GM18520 (cell line): Measurements from ENCODE around the gene B4GALNT4.
"Not testable (repeated sequence)": the region's sequence is repeated elsewhere in the genome, so short reads cannot be mapped to it uniquely, and the experiment has no call there.

Experiments
- ATAC-seq: cut with Tn5 transposase; IDR thresholded peaks from one replicate; pipeline ENCODE4 v1.9.1; 2021; ENCODE audit not compliant: unreplicated experiment

The B4GALNT4 gene

DNA sequence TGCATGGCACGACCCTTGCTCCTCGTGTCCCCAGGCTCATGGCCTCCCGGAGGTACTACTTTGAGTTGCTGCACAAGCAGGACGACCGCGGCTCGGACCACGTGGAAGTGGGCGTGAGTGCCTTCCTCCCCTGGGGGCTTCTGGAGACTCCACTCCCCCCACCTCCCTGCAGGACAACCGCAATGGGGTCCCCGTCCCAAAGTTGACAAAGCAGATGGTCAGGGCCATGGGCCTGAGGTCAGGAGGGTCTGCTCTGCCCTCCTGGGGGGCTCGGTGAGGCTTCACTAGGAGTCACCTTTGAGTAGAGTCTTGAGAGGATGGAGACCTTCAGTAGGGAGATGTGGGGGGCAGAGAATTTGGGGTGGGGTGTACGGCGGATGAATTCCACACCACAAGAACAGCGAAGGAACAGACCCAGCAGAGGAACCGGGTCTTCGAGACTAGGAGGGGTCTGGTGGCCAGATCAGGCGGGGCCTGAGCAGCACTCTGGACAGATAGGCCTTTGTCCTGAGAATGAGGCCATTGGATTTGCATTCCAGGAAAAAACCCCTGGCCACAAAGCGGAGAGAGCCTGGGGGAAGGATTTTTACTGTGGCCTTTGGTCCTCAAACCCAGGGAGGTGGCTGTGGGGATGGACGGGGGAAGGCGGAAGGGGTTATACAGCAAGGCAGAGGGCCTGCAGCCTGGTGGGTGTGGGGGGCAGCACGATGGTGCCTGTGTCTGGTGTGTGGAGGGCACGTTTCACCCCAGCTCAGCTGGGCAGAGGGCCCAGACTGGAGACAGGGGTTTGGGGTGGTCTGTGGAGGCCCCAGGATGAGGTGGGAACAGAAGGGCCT, 4.6 kb downstream of the B4GALNT4 start:
- no peak for ATAC-seq

DNA sequence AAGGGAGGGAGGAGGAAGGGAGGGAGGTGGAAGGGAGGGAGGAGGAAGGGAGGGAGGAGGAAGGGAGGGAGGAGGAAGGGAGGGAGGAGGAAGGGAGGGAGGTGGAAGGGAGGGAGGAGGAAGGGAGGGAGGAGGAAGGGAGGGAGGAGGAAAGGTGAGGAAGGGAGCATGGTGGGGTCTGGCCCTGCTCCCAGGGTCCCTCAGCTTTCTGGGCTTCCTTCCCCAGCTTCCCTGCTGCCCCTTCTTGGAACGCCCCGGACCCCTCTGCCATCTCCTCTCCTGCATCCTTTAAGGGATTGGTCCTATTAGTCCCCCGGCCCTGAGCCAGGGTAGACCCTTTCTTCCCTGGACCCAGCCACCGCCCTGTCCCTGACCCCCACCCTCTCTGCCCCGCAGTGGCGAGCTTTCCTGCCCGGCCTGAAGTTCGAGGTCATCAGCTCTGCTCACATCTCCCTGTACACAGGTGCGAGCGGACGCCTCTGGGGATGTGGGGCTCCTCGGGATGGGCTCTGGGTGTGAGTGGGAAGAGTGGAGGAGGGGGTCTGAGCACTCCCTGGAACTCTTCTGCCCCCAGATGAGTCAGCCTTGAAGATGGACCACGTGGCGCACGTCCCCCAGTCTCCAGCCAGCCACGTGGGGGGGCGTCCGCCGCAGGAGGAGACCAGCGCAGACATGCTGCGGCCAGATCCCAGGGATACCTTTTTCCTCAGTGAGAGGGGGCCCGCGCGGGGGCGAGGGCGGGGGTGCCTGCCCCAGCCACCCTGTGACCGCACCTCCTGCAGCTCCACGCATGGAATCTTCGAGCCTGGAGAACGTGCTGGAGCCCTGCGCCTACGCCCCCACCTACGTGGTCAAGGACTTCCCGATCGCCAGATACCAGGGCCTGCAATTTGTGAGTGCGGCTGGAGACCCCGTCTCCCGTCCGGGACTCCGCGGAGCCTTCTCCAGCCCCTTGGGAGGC, 6.0 kb downstream of the B4GALNT4 start:
- no peak for ATAC-seq

DNA sequence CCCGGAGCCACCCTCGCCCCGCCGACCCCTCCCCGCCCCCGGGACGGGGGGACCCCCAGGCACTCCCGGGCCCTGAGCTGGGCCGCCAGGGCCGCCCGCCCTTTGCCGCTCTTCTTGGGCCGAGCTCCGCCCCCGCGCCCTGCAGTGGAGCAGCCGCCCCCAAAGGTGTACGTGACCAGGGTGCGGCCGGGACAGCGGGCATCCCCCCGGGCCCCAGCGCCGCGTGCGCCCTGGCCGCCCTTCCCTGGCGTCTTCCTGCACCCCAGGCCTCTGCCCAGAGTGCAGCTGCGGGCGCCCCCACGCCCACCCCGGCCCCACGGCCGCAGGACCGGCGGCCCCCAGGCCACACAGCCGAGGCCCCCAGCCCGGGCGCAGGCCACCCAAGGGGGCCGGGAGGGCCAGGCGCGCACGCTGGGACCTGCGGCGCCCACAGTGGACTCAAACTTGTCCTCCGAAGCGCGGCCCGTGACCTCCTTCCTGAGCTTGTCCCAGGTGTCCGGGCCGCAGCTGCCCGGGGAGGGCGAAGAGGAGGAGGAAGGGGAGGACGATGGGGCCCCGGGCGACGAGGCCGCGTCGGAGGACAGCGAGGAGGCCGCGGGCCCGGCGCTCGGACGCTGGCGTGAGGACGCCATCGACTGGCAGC, 7.4 kb downstream of the B4GALNT4 start:
- ATAC-seq: no peak

DNA sequence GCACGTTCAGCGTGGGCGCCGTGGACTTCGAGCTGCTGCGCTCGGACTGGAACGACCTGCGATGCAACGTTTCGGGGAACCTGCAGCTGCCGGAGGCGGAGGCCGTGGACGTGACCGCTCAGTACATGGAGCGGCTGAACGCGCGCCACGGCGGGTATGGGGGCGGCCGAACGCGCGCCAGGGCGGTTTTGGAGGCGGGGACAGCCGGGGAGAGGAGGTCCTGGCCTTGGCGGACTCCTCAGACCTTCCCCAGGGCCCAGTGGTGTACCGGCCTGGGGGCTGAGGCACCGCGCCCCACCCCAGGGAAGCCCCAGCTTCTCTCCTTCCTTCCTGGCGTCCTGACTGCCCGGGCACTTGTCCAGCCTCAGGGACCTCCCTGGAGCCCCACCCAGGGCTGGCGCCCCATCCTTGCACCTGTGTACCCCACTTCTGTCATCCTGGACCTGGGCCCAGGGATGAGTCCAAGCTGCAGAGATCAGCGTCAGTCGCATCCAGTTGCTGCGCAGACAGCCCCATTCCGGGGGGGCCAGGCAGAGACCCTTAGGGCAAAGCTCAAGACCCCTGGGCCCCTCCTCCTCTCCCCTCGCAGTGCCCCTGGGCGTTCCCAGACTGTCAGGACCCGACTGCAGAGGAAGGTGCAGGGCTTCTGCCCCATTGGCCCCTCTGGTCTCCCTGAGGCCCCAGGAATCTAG, 8.0 kb downstream of the B4GALNT4 start:
- no peak for ATAC-seq

GRCh38 chr11:377883-378500, 8.7 kb downstream of the B4GALNT4 start:
- no peak for ATAC-seq

DNA sequence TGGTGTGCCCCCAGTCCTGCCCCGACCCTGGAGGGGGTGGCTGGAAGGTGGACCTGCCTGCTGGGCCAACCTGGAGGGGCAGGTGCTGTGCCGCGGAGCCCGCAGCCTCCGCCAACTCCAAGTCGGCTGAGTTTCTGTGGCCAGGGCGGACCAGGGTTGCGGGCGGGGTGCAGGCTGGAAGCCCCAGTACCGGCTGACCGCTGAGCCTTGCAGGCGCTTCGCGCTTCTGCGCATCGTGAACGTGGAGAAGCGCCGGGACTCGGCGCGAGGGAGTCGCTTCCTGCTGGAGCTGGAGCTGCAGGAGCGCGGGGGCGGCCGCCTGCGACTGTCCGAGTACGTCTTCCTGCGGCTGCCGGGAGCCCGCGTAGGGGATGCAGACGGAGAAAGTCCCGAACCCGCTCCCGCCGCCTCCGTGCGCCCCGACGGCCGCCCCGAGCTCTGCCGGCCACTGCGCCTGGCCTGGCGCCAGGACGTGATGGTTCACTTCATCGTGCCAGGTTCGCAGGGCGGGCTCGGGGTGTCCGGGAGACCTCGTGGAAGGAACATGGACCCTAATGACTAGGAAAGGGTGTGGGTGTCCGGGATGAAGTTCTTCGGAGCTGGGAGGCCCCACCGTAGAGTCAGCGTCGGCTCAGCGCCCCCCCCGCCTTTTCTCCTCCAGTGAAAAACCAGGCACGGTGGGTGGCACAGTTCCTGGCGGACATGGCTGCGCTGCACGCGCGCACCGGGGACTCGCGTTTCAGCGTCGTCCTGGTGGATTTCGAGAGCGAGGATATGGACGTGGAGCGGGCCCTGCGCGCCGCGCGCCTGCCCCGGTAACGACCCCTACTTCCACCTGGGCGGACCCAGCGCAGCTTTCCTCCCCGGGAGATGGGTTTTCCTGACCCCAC, 10.2 kb downstream of the B4GALNT4 start:
- no peak for ATAC-seq

- ATAC-seq: no peak
Measured at GRCh38 chr11:380095-380480, 10.8 kb downstream of the B4GALNT4 start.

DNA sequence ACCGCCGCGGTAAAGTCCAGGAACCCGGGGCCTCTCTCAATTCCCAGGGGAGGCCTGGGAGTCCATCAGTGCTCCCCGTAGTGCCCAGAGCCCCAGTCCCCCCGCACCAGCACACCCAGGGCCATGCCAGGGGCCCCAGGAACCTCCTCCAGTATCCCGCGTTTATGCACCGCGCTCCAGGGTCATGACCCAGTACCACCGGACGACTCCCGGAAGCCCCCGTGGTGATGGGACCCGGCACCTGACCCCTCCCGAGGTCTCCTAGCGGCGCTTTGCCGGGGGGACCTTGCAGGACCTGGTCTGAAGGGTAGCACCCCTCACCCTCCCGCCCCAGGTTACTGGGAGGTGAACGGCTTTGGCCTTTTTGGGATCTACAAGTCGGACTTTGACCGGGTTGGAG, 11.2 kb downstream of the B4GALNT4 start:
- ATAC-seq: no peak

- no peak for ATAC-seq
Measured at GRCh38 chr11:380996-381395, 11.7 kb downstream of the B4GALNT4 start.

DNA sequence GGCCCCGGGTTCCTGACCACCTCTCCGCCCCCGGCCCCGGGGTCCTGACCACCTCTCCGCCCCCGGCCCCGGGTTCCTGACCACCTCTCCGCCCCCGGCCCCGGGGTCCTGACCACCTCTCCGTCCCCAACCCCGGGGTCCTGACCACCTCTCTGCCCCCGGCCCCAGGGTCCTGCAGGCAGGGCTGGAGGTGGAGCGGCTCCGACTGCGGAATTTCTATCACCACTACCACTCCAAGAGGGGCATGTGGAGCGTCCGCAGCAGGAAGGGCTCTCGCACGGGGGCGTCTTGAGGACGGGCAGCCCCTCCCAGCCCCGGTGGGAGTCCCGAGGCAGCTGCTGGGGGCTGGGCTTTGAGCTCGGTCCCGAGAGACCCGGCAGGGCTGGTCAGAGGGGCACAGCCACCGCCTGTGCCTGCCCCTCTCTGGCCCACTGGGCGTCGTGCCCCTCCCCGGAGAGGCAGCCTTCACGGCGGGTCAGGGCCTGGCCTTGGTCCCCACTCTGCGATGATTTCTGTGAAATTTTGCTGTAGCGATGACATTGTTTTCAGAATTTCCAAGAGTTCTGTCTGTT, 12.3 kb downstream of the B4GALNT4 start:
- no peak for ATAC-seq

- ATAC-seq: no peak
Measured at GRCh38 chr11:382081-382629, 12.9 kb downstream of the B4GALNT4 start.

GRCh38 chr11:383431-383830, 14.1 kb downstream of the B4GALNT4 start:
- no peak for ATAC-seq

DNA sequence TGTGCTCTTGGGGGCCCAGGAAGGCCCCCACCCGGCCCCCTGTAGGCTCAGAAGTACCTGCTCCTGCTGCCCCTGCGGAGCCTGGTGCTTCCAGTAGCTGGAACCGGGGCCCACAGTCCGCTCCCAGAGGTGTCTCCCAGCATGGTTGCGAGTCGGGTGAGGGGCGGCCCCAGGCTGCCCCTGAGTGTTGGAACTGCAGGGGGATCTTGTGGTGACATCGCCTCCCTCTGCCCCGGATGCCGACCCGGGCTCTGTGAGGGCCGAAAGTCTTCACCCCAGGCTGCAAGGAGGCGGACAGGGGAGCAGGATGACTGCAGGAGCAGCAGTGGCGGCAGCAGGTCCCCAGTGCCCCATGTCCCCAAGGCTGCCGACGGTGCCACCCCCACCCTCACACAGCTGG, 15.2 kb downstream of the B4GALNT4 start:
- no peak for ATAC-seq

- no peak for ATAC-seq
Measured at GRCh38 chr11:385594-386351, 16.5 kb downstream of the B4GALNT4 start.

DNA sequence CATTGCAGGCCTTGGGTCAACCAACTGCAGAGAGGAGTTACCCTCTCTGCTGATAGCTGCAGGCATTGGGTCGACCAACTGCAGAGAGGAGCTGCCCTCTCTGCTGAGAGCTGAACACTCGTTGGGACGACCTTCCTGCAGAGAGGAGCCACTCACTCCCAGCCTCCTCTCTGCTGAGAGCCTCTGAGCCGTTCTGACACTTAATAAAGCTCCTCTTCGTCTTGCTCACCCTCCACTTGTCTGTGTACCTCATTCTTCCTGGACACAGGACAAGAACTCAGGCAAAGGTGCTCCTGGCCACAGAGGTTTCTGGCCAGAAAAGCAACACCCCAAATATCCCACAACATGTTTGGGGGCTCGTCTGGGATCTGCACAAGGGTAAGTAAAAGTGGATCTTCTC, 17.2 kb downstream of the B4GALNT4 start:
- ATAC-seq: no peak

DNA sequence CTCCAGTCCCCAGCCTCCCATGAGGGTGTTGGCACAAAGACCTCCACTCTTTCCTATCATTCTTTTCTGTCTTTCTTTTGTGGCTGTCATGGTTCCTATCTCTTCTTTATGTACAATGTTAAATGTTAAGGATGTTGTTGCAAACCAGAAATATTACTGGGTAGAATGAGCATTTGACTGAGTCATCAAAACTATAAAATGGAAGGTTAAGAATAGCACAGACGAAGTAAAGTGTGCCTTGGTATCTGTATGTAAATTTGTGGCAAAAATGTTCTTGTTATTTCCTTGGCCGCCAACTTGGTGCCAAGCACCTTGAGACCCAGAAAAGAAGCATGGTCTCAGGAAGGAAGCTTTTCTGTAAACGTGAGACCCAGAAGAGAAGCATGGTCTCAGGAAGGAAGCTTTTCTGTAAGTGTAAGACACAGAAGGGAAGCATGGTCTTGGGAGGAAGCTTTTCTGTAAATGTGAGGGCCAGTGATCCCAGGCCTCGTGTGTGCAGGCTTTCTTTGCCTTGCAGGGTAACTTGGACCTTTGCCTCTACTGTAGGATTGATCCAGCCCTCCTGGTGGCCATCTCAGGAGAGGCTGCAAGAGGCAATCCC, 18.0 kb downstream of the B4GALNT4 start:
- ATAC-seq: no peak

GRCh38 chr11:389369-389768, 20.1 kb downstream of the B4GALNT4 start:
- not testable (repeated sequence) for ATAC-seq

DNA sequence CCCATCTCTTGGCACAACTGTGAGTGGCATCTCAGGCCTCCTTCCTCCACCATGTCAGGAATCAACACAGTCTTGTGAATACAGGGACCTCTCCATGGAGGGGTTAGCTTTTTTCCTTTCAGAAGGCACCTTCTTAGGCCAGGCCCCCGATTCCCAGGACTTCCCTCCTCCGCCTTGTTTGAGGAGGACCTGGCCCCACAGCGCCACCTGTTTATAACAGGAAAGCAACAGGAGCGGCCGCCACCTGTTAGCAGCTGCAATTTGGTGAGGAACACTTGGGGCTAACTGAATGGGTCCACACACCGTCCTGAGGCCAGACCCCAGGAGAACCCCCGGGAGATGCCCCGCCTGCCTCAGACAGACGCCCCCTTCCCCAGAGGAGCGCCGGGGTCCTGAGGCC, 20.9 kb downstream of the B4GALNT4 start:
- no peak for ATAC-seq
